ENCODE data around the gene TNIP2.
A peak's percentile ranks its signal among the peaks of the same experiment; 100 is the strongest.

TNIP2 gene, protein sequence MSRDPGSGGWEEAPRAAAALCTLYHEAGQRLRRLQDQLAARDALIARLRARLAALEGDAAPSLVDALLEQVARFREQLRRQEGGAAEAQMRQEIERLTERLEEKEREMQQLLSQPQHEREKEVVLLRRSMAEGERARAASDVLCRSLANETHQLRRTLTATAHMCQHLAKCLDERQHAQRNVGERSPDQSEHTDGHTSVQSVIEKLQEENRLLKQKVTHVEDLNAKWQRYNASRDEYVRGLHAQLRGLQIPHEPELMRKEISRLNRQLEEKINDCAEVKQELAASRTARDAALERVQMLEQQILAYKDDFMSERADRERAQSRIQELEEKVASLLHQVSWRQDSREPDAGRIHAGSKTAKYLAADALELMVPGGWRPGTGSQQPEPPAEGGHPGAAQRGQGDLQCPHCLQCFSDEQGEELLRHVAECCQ

GRCh38 chr4:2755821-2756690, at the start of gene TNIP2:
TNIP2 (minus strand) TSS chr4:2756336; CDS start chr4:2756289, 47 bp downstream.
- DNase-seq: peak; percentile 91

DNA sequence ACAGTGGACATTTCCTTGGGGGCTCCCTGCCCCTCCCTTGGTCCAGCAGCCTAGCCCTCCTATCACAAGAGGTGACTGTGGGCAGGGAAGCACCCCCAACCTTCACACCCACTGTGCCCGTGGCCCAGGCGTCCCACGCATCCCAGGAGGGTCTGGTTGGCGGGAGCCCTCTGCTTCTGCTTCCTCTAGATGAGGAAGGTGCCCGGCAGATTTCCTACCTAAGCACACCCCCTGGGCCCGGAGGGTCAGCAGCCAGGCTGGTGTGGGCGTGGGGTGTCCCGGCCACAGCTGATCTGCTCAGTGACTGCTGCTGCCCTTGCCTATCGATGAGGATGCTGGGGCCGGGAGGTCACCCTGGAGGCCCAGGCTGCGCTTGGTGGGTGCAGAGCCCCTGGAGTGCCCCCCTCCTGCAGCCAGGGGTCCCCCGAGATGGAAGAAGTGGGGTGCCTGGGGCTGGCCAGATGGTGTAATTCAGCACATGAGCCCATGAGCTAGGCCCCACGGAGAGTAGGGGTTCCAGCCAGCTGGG, 48.9 kb upstream of the TNIP2 start:
- peak; percentile 36 for DNase-seq

DNA sequence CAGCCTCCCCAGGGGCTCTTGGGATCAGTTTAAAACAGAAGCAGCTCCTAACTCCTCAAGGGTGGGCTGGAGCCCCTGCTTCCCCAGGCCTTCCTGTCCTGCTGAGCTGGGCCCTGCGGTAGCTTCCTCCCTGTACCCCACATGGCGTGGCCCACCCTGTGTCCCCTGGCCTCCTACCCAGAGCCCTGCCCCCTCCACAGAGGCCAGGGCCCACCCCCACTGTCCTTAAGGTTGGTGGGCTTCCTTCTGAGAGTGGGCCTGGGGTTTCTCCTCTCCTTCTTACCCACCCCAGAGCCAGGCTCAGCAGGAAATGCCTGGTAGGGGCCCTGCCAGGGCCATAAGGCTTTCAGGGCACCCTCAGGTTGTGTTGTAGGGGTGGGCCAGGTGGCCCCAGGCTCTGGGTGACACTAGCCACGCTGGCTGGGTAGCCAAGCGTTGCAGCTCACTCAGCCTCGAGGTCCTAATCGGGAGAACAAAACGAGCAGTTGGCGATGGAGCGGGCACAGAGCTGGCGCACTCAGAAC, 48.4 kb upstream of the TNIP2 start:
- DNase-seq: peak; percentile 25

DNA sequence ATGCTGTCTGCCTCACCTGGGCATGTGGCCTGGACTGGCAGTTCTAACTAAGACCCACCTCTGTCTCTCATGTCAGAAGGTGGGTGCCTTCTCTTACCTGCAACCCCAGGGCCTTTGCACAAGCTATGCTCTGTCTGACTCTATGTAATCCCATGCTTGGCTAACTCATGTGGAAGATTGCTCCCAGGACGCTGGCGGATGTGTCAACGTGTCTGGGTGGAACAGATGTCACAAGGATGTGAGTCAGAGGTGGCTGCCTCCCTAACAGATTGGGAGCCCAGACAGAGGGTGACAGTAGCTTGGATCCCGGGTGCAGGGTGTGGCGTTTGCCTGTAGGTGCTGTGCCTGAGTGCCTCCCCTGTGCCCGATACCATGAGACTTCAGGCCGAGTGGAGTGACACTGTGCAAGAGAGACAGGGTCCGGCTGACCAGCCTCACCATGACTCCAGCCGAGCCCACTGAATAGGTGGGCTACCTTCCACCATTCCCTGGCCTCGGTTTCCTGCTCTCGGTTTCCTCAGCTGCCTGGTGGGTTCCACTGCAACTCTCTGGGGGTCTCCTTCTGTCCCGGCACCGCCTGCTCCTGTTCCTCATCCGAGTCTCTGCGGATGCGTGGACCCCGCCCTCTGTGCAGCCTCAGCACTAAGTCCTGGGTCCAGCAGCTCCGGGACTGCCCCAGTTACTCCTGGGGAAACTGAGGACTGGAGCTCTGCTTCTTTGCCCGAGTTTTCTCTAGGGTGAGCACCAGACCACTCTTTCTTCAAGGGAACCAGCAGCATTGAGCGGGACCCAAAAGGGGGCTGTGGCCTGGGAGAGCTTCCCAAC, 47.7 kb upstream of the TNIP2 start:
- DNase-seq: peak; percentile 32

DNA sequence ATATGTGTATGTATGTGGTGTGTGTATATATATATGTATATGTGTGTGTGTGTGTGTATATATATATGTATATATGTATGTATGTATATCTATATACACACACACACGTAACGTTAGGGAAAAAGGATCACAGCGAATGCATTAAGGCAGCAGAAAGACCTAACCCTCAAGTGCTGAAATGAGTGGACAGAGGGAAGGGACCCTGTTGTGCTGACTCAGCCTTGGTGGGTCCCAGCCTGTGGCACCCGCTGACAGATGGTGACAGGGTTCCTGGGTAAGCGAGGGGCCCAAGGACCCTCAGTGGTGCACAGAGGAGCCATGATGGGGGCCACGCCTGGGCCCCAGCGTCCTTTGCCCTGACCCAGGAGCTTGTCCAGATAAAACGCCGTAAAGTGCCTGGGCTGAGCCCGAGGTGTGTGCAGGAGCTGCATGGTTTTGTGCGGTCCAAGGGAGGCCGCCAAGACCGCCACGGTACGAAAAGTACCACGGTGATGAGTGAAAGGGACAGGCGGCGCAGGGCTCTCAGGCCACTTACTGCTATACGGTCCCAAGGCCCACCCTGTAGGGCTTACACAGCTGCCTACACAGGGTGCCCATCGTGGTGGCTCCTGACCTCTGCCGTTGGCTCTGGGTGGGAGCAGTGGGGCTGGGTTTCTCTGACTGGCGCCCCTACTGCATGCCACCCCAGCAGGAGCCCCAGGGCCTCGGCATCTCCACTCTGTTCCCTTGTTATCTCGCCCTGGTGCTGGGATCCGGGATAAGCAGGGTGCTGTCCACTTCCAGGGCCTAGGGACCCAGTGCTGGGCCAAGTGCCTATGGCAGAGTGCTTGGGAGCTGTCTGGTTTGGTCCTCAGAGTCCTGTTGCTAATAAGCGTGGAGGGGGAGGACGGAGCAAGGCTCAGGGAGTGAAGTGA, 46.7 kb upstream of the TNIP2 start:
- DNase-seq: peak; percentile 32

DNA sequence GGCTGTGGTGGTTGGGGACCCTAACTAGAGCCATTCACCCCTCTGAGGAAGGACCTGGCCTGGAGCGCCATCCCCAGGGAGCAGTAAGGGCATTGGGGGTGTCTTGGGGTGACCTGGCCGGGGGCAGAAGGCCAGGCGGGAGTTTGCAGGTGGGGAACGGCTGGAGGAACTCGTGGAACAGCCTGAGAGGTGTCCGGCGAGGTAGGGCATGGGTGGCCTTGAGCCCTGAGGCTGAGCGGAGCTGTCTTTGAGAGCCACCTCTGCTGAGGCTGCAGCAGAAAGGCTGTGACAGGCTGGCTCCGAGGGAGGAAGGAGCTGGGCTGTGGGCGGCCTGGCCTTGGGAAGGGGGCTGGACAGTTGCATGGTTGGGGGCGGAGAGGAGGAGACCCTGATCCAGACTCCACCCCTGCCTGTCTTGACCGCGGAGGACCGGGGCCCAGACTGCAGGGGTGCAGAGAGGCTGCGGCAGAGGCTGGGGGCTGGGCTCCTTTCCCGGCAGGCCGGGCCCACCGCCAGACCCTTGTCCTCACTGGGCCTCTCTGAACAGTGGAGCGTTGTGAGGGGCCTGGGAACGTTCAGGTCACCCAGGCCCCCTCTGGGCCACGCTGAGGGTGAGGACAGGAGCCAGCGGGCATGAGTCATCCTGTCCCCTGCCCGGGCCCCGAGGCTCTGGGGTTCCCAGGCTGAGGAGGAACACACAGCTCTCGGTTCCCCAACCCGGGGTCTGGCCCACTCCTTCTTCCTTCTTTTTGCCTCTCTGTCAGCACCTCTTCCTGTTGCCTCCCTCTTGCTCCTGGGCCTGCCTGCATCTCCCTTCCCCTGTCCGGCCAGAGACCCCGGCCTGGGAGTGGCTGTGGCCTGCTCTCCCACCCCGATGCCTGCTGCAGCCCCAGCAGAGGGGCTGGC, 44.8 kb upstream of the TNIP2 start:
- peak; percentile 97 for DNase-seq

DNA sequence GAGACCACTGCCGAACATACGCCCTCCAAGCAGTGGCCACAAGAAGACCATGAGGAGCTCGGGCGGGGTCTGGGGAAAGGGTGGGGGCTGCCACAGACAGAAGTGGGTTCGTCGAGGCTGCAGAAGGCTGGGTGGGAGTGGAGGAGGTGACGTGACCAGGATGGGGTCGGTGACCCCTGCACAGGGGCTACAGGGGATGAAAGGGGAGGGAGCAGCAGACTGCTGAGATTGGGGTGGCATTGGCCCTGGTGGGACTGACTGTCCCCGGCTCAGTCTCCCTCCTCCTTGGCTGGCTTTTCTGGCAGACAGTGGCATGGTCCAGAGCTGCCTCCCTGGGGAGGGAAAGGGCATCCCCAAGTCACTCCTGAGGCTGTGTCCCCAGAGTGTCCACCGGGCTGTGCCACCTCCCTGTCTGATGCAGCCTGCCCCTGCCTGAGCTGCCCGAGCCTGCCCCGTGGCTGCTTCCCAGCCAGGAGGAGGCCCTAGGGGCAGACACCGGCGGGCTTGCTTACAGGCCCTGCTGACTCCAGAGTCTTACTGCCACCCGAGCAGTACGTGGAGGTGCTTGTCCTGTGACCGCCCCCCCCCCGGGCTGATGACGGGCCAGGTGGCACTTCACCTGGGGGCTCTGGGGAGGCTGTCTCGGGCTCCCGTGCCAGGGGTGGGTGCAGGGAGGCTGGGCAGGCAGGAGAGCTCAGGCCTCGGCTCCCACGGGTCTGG, 44.0 kb upstream of the TNIP2 start:
- peak; percentile 46 for DNase-seq

DNA sequence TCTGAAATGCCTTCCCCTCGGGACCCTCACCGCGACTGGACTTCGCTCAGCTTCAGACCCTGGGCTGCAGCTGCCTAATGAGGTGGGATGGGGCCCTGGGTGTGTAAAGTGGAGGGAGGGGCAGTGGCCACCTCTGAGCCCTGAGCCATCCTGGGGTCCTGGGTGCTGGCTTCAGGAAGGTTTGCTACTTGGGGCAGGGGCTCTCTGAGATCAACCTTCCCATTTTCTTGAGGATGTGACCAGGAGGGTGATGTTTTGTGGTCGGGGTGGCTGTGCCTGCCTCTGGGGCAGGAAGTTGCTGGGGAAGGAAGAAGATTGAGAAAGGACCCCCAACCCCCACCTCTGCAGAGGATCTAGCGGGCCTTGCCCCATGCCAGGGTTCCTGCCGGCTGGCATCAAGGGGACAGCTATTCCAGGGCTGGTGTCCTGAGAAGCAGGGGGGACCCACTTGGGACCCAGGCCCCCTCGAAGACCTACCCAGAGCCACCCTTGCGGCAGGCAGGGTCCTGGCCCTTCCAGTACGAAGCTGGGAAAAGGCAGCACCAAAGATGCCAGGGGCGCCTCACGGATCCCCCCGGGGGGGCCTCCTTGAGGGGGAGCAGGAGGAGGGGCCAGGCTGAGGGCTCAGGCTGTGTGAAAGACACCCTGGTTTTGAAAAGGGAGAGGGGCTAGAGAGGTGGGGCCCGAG, 43.2 kb upstream of the TNIP2 start:
- peak; percentile 32 for DNase-seq

DNA sequence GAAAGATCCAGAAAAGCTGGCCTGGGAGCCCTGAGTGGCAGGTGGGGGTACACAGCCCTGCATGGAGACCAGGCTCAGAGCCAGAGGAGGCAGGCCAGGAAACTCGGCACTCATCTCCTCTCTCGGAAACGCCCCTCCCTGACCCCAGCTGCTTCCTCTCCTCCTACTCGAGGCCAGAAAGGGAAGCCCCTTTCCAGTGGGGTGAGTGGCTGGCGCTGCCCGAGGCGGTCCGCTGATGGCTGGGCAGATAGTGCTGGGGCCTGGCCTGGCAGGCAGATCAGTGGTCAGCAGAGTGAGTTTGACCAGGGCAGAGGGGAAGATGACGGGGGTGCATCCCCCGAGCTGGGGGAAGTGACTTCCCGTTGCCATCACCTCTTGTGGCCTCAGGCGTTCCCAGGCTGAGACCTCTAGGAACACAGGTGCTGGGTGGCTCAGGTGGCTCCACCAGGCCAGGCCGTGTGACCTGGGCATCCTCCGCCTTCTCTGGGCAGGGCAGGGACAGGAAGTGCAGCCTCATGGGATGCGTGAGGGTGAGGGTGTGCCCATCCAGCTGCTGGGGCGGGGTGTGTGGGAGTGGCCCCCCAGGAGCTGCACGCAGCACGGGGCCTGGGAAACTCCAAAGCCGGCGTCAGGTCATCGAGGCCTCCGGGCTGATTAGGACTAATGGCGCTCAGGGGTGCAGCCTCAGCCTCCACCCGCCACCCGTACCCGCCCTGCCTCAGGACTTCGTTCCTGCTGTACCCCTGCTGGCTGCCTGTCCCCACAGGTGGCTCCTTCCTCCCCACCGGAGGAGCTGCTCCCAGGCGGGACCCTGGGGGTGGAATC, 42.5 kb upstream of the TNIP2 start:
- DNase-seq: peak; percentile 84

GRCh38 chr4:2797545-2798305, 41.6 kb upstream of the TNIP2 start:
- DNase-seq: peak; percentile 23

- peak; percentile 15 for DNase-seq
Observed at GRCh38 chr4:2796849-2797544, 40.9 kb upstream of the TNIP2 start.

GRCh38 chr4:2795893-2796848, 40.0 kb upstream of the TNIP2 start:
- DNase-seq: peak; percentile 38

DNA sequence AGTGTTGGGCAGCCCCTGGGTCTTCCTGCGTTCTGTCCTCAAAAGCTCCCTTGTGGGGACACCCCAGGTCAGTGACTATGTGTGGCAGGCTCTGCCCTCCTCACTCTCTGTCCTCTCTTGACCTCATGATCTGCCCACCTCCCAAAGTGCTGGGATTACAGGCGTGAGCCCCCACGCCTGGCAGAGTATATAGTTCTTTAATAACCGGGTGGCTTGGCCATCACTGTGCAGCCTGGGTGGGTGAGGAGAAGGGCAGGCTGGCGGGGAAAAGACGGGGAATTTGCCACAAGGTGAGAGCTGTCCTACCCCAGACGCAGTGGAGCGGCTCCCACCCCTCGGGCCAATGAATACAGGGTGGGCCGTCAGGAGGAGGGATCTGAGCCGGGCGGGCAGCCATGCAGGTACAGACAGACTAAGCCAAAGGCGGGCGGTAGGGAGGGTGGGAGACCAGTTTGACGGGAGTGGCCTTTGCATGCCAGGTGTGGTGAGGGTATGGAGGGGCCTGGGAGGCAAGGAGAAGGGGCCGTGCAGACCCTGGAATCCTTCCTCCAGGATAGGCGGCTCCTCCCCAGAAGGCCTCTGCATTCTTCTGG, 39.3 kb upstream of the TNIP2 start:
- peak; percentile 38 for DNase-seq

- peak; percentile 66 for DNase-seq
Observed at GRCh38 chr4:2794486-2795299, 38.6 kb upstream of the TNIP2 start.
